ENCODE measurements around the gene SPATA18.

Gene SPATA18

GRCh38 chr4:52051213-52051614 lies at the start of gene SPATA18:
Gene SPATA18, plus strand, starts transcription at chr4:52051304. Its CDS starts 401 bp downstream, at chr4:52051705.
- no peak for DNase-seq (ENCODE audit: low read depth, low spot score)
- H3K27ac ChIP-seq, result peak within 1 kb of the TSS; percentile 83

DNA sequence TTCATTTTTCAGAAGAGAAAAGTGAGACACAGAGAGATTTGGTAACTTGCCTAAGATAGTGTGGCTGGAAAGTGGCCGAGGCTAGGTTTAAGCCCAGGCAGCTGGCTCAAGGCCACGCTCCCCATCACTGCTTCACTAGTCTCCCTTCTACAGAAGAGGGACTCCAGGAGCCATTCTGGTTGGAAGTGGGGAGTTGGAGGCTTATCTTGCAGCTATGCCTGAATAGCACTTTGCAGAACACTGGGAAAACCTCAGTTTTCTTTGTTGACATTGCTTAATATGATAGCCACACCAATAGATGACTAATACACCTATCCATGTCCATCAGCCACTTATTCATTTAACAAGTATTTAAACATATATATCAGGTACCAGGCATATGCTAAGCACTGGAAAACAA lies 49.5 kb upstream of the SPATA18 start:
- no peak overlapping the region for H3K27ac ChIP-seq
- DNase-seq (ENCODE audit: low read depth, low spot score), result peak; percentile 26

DNA sequence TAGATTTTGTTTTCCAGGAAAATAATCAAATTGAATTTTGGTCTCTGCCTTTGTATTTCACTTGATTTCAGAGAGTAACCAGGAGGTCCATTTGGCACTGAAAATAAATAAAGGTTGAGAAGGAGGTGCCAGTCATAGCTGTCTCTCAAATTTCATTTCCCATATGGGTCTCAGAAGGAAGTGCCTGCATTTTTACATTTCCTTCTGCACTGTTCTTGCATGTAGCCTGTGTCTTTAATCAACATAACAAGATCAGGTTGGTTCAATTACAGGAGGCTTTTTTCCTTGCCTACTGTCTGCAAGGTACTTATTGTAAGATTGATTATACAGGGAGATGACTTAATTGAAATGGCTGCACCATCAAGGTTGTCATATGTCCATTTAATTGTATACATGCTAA lies 46.7 kb upstream of the SPATA18 start:
- no peak for DNase-seq (ENCODE audit: low read depth, low spot score)
- no peak overlapping the region for H3K27ac ChIP-seq

DNA sequence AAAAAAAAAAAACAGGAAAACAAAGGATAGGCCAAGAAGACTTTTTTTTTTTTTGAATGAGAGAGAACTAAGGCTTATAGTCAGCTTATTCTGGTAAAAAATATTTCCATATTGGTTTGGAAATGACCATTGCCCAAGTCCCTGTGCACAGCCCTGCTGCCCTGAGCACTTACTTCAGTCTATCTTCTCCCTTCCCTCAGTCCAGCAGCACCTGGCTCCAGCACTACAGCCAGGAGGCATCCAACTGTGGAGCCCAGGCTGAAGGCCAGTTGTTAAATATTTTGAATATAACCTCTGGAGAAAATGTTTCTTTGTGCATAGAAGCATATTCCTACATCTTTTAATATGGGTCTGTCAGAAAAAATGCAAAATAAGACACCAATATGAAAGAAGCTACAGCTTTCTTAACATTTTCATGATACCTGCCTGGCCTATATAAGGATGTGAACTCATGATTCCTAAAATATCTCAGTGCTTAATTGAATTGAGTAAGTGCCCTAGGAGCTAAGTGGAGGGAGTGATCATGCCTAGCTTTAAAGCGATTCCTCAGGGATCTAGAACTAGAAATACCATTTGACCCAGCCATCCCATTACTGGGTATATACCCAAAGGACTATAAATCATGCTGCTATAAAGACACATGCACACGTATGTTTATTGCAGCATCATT lies 45.4 kb upstream of the SPATA18 start:
- no peak for DNase-seq (ENCODE audit: low read depth, low spot score)
- H3K27ac ChIP-seq, result no peak overlapping the region

DNA sequence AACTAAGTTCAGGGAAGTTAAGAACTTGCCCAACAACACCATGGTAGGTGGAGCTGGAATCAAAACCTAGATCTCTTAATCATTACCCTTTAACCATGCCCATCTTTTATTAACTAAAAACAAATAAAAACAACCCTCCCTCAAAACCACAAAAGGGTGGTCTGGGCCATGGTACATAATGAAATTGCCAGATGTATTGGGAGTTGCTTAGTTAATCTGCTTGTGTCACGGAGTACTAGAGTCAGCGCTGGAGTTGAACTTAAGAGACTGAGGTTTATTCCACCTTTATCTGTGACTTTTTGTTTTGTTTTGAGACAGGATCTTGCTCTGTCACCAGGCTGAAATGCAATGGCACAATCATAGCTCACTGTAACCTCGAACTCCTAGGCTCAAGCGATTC lies 44.2 kb upstream of the SPATA18 start:
- DNase-seq (ENCODE audit: low read depth, low spot score), result no peak
- H3K27ac ChIP-seq, result no peak overlapping the region

- H3K27ac ChIP-seq, result no peak overlapping the region
- no peak for DNase-seq (ENCODE audit: low read depth, low spot score)
Measured at GRCh38 chr4:52010986-52011385, 40.1 kb upstream of the SPATA18 start.

- DNase-seq (ENCODE audit: low read depth, low spot score), result no peak
- H3K27ac ChIP-seq, result no peak overlapping the region
Measured at GRCh38 chr4:52012651-52013050, 38.5 kb upstream of the SPATA18 start.

DNA sequence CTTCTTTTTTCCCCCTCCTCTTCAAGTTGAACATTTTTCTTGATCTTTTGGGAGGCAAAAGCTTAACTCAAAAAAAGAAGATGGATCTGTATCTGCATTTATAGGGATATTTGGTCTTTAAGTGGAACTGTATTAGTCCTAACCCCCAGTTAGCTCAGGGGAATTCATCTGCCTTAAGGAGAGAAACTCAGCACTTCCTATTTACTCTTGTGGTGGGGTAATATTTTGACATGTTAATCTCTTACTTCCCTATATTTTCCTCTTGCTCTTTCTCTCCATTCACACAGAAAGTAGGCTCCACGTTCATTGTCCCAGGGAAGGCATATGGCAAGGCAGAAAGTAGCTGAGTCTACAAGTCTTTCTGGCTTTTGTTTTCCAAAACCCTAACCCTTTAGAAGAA lies 36.2 kb upstream of the SPATA18 start:
- no peak for DNase-seq (ENCODE audit: low read depth, low spot score)
- H3K27ac ChIP-seq, result no peak overlapping the region

DNA sequence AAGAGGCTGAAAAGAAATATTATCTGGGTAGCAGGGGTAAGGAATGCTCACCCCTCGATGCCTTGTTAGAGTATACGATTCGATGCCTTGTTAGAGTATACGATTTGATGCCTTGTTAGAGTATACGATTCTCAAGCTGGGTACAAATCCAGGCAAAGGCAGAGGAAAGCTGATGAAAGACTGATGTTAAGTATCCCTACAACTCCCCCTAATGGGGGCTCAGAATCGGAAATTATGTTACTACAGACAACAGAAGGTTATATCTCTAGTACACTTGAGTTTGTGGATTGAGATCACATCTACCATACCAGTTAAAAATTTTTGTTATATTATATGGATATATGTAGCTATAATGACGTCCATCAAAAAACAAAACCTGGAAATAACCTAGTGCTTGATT lies 35.7 kb upstream of the SPATA18 start:
- no peak overlapping the region for H3K27ac ChIP-seq
- DNase-seq (ENCODE audit: low read depth, low spot score), result no peak

DNA sequence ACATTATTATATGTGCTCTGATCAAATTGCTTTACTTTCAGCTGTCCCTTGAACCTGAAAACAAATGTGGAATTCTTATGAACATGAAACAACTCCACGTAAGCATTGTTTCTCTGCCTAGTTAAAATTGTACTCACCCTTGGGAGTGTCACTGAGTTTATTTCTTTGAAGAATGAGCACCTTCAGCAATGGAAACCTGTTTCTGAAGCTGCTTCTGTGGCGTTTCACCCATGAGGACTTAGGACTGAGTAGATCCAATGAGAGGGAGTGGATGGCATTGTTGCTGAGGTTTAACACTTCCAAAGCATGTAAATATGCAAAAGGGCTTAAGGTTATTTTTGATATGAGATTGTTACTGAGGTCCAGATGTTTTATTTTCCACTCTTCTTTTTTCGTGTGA lies 34.1 kb upstream of the SPATA18 start:
- no peak for DNase-seq (ENCODE audit: low read depth, low spot score)
- no peak overlapping the region for H3K27ac ChIP-seq

DNA sequence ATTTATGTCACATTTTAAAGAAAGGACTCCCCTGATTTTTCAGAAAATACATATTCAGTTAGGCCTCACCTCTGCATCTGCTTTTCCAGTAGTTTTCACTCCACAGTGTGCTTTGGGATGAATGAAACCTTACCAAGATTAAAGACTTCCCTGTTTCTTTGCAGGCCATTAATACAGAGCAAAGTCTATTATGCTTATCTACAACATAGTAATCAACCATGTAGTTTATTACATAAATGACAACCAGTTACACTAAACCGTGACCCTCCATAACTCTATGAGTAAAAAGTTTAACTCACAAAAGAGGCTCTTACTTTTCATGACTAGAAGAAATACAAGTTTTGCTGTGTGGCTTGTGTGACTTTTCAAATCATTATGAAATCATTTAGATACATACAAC lies 33.3 kb upstream of the SPATA18 start:
- DNase-seq (ENCODE audit: low read depth, low spot score), result no peak
- H3K27ac ChIP-seq, result no peak overlapping the region

GRCh38 chr4:52019936-52020657 lies 31.0 kb upstream of the SPATA18 start, which contains the start of gene LRRC66:
Gene LRRC66, minus strand, starts transcription at chr4:52020363. Its CDS starts 2,750 bp downstream, at chr4:52017613.
- no peak for DNase-seq (ENCODE audit: low read depth, low spot score)

DNA sequence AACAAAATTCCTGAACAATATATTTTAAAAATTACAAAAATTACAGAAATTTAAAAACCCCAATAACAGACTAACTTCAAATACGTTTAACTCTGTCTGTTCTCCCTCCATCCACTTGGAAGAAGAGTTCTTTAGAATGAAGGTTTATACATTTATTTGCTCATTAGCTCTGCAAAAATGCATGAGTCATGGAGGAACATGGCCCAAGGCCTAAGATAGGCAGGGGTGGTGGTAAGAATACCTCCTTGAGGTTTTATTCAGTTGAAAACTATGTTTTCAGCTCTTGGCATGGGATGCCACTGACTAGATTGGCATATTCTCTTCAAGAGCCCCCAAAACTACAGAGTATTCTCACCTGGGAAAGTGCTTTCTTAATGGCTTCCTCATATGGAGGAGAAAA lies 22.1 kb upstream of the SPATA18 start:
- no peak overlapping the region for H3K27ac ChIP-seq
- DNase-seq (ENCODE audit: low read depth, low spot score), result no peak

More at GRCh38 chr4:52019936-52020657, 31.0 kb upstream of the SPATA18 start, which contains the start of gene LRRC66:
- H3K27ac ChIP-seq, result peak within 1 kb of the TSS; percentile 34

GRCh38 chr4:52032005-52032404 lies 19.1 kb upstream of the SPATA18 start:
- no peak for DNase-seq (ENCODE audit: low read depth, low spot score)
- H3K27ac ChIP-seq, result no peak overlapping the region

DNA sequence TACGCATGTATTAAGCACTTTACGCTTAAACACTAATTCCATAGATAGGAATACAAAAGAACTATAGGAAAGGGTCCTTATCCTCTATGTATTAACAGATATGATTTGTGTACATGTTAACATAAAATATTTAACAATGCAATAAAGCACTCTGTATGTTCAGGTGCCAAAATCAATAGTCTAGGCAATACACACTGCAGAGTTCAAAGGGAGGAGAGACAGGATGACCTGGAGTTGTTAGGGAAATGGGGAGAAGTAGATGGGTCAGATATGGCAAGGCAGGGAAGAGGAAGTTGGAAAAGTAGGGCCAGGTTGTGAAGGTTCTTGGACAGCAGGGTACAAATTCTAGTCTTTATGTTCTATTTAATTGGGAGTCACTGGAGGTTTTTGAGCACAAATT lies 15.9 kb upstream of the SPATA18 start:
- H3K27ac ChIP-seq, result no peak overlapping the region
- no peak for DNase-seq (ENCODE audit: low read depth, low spot score)

DNA sequence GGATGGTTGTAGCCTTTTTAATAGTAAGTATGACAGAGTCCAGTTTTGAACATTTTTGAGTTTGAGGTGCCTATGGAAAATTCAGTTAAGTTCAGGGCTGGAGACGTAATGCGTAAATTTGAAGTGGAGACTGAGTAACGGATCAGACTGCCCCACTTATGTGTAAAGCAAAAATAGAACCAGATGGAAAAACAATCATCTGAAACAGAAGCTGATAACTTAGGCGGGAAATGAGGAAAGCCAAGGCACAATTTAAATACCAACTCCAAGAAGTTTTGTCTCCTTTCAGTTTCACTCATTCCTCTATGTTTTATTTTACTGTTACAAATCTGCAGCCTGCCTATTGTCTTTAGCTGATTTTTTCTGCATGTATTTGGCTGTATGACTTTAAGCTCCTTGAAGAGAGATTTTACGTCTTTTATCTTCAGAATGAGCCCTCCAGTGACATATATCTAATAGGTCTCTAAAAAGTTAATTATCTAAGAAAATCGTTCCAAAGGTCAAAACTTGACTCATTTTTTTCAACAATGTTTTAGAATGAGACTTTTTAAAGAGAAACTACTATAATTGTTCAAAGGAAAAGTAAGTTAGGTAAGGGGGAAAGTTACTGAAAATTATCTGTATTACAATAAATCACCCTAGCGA lies 14.1 kb upstream of the SPATA18 start:
- no peak for DNase-seq (ENCODE audit: low read depth, low spot score)

GRCh38 chr4:52037689-52038102 lies 13.4 kb upstream of the SPATA18 start:
- H3K27ac ChIP-seq, result no peak overlapping the region
- DNase-seq (ENCODE audit: low read depth, low spot score), result no peak

More for the DNA sequence above, 14.1 kb upstream of the SPATA18 start:
- no peak overlapping the region for H3K27ac ChIP-seq

GRCh38 chr4:52038103-52038912 lies 12.8 kb upstream of the SPATA18 start, which contains the start of gene SGCB:
Gene SGCB, minus strand, starts transcription at chr4:52038299. Its CDS starts 40 bp downstream, at chr4:52038259.
- no peak within 1 kb of the TSS for H3K27ac ChIP-seq
- DNase-seq (ENCODE audit: low read depth, low spot score), result no peak

GRCh38 chr4:52045028-52045427 lies 6.1 kb upstream of the SPATA18 start:
- no peak for DNase-seq (ENCODE audit: low read depth, low spot score)
- no peak overlapping the region for H3K27ac ChIP-seq

DNA sequence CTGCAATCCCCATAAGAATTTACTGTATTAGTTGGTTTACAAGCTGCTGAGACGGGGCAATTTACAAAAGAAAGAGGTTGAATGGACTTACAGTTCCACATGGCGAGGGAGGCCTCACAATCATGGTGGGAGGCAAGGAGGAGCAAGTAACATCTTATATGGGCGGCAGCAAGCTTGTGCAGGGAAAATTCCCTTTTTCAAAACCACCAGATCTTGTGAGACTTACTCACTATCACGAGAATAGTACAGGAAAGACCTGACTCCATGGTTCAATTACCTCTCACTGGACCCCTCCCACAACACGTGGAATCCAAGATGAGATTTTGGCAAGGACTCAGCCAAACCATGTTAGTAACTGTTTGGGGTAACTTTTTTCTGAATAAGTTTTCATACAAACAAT lies 1.8 kb upstream of the SPATA18 start:
- no peak overlapping the region for H3K27ac ChIP-seq
- DNase-seq (ENCODE audit: low read depth, low spot score), result no peak

Measured in epithelial cell of prostate (primary cell).